GM12801 (cell line): ENCODE data around the gene HYI.

Source experiments
- CTCF ChIP-seq: IDR thresholded peaks from one replicate; pipeline ENCODE4 v1.5.1; 2011; ENCODE audit warnings: control low read depth; ENCODE audit not compliant: insufficient read length; ENCODE audit errors: extremely low read depth

The HYI gene

DNA sequence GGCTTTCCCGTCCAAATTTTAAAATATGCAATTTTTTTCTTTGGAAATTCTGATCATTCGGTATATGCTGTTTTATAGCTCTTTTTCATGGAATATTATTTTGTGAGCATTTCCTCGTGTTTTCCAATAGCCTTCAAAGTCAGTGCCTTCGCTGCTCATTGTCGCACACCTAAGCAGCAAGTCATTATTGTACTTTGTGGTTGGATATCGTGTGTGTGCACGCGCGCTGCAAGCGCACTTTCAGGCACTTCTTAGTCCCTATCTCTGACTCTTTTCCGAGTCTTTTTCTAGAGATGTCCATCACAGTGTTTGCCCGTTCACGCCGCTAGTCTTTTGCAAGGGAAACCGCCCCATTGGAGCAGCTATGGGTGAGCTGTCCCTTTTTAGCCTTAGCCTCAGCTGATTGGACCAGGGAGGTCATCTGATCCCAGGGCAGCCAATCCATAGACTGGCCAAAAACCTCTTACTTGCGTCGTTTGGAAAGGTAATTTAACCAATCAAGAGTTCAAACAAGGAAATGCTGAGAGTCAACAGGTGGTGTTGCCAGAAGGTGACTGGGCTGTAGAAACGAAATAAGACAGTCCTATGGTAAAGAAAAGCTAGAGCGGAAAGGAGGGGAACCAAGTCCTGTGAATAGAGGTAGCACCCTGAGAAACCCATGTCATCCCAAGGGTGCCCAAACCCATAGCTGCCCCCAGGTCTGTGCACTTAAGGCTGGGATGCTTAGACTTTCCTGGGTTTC is 710 bp upstream of the HYI start:
- no peak for TF ChIP-seq CTCF

- no peak for TF ChIP-seq CTCF
Observed at GRCh38 chr1:43452789-43453441, 816 bp downstream of the HYI start.

GRCh38 chr1:43451701-43452532 is 1.8 kb downstream of the HYI start:
- TF ChIP-seq CTCF, result no peak

- TF ChIP-seq CTCF, result no peak
Observed at GRCh38 chr1:43451157-43451591, 2.6 kb downstream of the HYI start.

DNA sequence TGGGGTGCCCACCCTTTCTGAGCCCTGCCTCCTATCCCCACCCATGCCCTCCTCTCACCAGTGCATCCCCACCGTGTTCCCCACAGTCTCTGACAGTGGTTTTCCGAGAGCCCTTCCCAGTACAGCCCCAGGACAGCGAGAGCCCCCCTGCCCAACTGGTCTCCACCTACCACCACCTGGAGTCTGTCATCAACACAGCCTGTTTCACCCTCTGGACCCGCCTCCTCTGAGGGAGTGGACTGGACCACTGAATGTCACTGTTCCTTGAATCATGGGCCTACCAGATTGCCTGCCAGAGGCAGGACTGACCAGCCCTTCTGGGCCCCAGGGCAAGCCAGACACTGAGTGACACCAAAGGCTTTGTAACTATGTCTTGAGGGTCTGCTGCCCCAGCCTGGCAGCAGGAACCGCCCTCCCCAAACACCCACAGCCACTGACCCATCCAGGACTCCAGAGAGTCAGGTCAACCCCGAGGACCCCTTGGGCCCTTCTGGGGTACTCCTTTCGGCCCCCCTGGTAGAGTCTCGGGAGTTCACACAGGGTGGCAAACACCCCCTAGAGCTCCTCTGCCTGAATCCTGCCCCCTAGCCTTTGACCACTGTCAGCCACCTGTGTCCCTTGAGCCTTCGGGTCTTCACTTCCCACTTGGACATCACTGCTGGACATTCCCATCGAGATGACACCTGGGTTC is 3.3 kb downstream of the HYI start:
- TF ChIP-seq CTCF, result no peak

DNA sequence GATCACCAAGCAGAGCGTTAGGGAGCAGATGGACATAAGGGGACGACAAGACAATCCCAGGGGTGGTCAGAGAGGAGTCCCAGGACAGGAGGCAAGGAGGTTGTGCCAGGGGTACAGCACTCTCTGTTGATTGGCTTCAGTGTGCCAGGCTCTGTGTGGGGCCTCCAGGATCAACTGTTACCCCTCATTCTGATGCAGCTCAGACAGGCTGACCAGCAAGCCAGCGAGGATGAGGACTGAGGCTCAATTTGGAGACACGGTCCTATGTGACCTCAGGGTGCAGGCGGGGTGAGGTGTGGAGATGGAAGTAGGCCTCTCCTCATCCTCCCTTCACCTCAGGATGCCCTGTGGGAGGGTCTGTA is 4.0 kb downstream of the HYI start:
- TF ChIP-seq CTCF, result no peak

- TF ChIP-seq CTCF, result no peak
Observed at GRCh38 chr1:43448955-43449707, 4.6 kb downstream of the HYI start.
